Nephron (organoid): ENCODE measurements around the gene CSNK1A1.
"Not testable (repeated sequence)": the region's sequence is repeated elsewhere in the genome, so short reads cannot be mapped to it uniquely, and the experiment has no call there.

Experiments
- H3K27ac Mint-ChIP-seq, 3 experiments: 2 replicates each; pipeline ENCODE4 v1.8.0; 2020; ENCODE audit warnings: mixed read lengths in 3 of 3, mild to moderate bottlenecking in 2 of 3, moderate library complexity in 1 of 3
- H3K27me3 Mint-ChIP-seq: 2 replicates; pipeline ENCODE4 v1.8.0; 2021; ENCODE audit warnings: low read depth, mild to moderate bottlenecking, moderate library complexity, mixed read lengths
- H3K36me3 Mint-ChIP-seq: 2 replicates; pipeline ENCODE4 v1.8.0; 2020; ENCODE audit warnings: low read depth, mixed read lengths
- H3K4me1 Mint-ChIP-seq: 2 replicates; pipeline ENCODE4 v1.8.0; 2020; ENCODE audit warnings: mixed read lengths
- H3K4me3 Mint-ChIP-seq, 3 experiments: 2 replicates each; pipeline ENCODE4 v1.8.0; 2020; ENCODE audit warnings: mild to moderate bottlenecking in 3 of 3, mixed read lengths in 3 of 3, moderate library complexity in 2 of 3
- H3K9me3 Mint-ChIP-seq: 2 replicates; pipeline ENCODE4 v1.8.0; 2020; ENCODE audit warnings: mixed read lengths
- TF ChIP-seq, protein P1 (sequence below), 3 experiments: fragments of 200-600 bp; sonication (generic); IDR thresholded peaks; one replicate each; pipeline ENCODE4 v1.5.0; 2021; ENCODE audit warnings: antibody characterized with exemption in 3 of 3; ENCODE audit not compliant: unreplicated experiment in 3 of 3

Gene CSNK1A1

DNA sequence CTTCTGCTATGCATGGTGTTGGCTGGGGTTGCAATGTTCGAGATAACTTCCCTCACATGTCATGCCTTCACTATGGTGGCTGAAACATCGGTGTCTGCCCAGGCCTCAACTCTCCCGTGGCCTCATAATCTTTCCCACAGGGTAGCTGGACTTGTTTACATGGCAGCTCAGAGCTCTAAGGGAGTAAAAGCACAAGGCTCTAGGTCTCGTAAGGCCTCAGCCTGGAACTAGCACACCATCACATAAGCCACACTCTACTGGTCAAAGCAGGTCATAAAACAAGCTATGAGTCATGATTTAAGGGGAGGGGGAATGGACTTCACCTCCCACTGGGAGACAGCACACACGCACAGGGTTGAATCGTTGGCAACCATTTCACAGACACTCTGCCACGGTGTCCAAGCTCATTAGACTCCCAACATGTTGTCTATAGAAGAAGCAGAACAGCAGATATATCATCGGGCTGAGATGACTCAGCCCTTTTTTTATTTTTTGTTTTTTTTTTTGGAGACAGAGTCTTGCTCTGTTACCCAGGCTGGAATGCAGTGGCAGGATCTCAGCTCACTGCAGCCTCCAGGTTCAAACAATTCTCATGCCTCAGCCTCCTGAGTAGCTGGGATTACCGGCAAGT is 105.4 kb downstream of the CSNK1A1 start:
- Mint-ChIP-seq H3K9me3 (no peaks in the 10 kb centered on the region), H3K4me1 (peaks cover 67% of the 10 kb centered on the region), H3K27me3 (no peaks in the 10 kb centered on the region), H3K4me3 (no peak overlapping the region), H3K27ac (peak overlapping the region; percentile 94 to 97 (median 96)), H3K36me3 (no peaks in the 10 kb centered on the region)
- TF ChIP-seq, protein P1, sequence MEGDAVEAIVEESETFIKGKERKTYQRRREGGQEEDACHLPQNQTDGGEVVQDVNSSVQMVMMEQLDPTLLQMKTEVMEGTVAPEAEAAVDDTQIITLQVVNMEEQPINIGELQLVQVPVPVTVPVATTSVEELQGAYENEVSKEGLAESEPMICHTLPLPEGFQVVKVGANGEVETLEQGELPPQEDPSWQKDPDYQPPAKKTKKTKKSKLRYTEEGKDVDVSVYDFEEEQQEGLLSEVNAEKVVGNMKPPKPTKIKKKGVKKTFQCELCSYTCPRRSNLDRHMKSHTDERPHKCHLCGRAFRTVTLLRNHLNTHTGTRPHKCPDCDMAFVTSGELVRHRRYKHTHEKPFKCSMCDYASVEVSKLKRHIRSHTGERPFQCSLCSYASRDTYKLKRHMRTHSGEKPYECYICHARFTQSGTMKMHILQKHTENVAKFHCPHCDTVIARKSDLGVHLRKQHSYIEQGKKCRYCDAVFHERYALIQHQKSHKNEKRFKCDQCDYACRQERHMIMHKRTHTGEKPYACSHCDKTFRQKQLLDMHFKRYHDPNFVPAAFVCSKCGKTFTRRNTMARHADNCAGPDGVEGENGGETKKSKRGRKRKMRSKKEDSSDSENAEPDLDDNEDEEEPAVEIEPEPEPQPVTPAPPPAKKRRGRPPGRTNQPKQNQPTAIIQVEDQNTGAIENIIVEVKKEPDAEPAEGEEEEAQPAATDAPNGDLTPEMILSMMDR (IDR thresholded peaks at IDR 0.05; ENCODE audit: unreplicated experiment in 3 of 3): no peak

DNA sequence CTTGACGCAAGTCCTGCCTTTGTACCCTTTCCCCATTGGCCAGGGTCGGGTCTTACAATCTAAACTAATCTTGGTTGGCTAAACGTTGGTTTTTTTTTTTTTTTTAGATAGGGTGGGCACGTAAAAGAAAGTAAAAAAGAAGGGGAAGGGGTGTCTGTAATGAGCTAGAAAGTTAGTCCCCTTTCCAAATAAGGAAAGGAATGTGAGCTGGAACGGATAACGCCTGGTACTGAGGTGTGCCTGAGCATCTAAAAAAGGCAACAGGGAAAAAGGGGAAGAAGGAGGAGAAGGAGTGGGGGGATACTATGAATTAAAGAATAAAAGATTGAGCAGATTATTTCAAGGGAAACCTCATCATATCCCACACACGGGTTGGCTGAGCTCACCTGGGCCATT is 105.9 kb downstream of the CSNK1A1 start:
- Mint-ChIP-seq H3K9me3 (no peaks in the 10 kb centered on the region), H3K4me1 (peaks cover 62% of the 10 kb centered on the region), H3K36me3 (no peaks in the 10 kb centered on the region), H3K27ac (peak overlapping the region; percentile 94 to 97 (median 96)), H3K27me3 (no peaks in the 10 kb centered on the region), H3K4me3 (no peak overlapping the region)
- TF ChIP-seq, protein P1 (IDR thresholded peaks at IDR 0.05; ENCODE audit: unreplicated experiment in 3 of 3): no peak

DNA sequence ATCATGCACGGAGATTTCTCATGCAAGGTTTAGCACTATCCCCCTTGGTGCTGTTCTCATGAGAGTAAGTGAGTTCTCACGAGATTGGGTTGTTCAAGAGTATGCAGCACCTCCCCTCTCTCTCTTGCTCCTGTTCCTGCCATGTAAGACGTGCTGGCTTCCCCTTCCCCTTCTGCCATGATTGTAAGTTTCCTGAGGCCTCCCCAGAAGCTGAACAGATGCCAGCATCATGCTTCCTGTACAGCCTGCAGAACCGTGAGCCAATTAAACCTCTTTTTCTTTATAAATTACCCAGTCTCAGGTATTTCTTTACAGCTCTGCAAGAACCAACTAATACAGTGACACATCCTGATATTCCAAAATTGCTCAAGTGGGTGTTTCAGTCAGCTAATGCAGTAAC is 106.8 kb downstream of the CSNK1A1 start:
- not testable (repeated sequence) for H3K9me3 Mint-ChIP-seq, H3K4me3 Mint-ChIP-seq, H3K36me3 Mint-ChIP-seq, H3K27me3 Mint-ChIP-seq
- H3K4me1 Mint-ChIP-seq: peaks cover 53% of the 10 kb centered on the region
- peak overlapping the region in 2 of 3 experiments; percentile 40 to 43 for H3K27ac Mint-ChIP-seq

GRCh38 chr5:149443210-149443609 is 108.0 kb downstream of the CSNK1A1 start:
- H3K4me3 Mint-ChIP-seq: no peak overlapping the region
- H3K36me3 Mint-ChIP-seq: no peaks in the 10 kb centered on the region
- H3K27me3 Mint-ChIP-seq: no peaks in the 10 kb centered on the region
- peaks cover 49% of the 10 kb centered on the region for H3K4me1 Mint-ChIP-seq
- H3K9me3 Mint-ChIP-seq: no peaks in the 10 kb centered on the region
- TF ChIP-seq, protein P1 (IDR thresholded peaks at IDR 0.05; ENCODE audit: unreplicated experiment in 3 of 3): no peak
- H3K27ac Mint-ChIP-seq: peak overlapping the region; percentile 22 to 64 (median 53)

DNA sequence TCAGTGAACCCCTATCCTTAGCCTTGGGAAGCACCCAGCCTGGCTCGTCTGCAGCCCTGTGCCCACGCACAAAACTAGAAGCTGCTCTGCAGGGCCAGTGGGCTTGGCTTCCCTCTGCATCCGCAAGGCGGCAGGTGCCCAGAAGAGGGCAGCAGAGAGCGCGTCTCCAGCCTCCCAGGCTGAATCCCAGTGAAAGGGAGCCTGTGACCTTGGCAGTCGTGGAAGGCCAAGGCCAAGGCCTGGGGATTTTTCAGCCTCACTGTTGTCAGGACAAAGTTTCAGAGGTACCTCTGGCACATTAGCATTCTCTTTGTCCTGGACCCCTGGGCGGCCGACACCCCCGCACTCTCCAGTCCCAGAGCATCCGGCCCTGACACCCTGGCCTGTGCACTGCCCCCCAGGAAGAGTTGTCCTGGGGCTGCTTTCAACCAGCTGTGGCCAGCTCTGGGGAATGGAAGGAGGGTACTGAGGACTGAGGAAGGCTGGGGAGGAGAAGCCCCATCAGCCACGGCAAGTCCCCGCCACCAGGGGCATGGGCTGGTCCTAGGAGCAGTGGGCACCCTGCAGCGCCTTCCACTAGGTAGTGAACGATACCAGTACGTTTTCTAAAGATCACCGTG is 108.6 kb downstream of the CSNK1A1 start:
- Mint-ChIP-seq H3K4me1 (peaks cover 47% of the 10 kb centered on the region), H3K9me3 (no peaks in the 10 kb centered on the region), H3K27ac (peak overlapping the region; percentile 70 to 83 (median 81)), H3K27me3 (no peaks in the 10 kb centered on the region), H3K36me3 (no peaks in the 10 kb centered on the region), H3K4me3 (no peak overlapping the region)
- TF ChIP-seq, protein P1 (IDR thresholded peaks at IDR 0.05; ENCODE audit: unreplicated experiment in 3 of 3): peak; percentile 87 to 93 (median 90)
